HG02588 (cell line): ENCODE data around the gene ST6GALNAC3.

Source experiments
- ATAC-seq: cut with Tn5 transposase; IDR thresholded peaks from one replicate; pipeline ENCODE4 v1.9.1; 2021; ENCODE audit warnings: mild to moderate bottlenecking, moderate library complexity; ENCODE audit not compliant: unreplicated experiment

ST6GALNAC3 gene

DNA sequence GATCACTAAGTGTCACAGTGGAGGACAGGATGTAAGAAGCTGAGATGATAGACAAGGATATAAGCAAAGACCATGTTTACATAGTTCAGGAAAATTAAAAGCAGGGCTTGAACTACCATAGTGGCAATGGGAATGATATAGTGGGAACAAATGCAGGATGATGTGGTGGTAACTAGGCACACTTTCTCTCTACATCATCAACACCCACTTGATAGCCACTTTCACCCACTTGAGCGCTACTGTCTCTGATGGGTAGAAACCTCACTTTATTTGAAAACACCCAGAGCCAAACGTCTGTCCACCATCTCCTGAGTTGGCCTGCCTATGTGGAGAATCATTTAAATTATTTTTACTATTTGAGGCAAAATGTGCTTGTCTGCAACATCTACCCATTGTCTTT, 487.7 kb downstream of the ST6GALNAC3 start:
- ATAC-seq = no peak

DNA sequence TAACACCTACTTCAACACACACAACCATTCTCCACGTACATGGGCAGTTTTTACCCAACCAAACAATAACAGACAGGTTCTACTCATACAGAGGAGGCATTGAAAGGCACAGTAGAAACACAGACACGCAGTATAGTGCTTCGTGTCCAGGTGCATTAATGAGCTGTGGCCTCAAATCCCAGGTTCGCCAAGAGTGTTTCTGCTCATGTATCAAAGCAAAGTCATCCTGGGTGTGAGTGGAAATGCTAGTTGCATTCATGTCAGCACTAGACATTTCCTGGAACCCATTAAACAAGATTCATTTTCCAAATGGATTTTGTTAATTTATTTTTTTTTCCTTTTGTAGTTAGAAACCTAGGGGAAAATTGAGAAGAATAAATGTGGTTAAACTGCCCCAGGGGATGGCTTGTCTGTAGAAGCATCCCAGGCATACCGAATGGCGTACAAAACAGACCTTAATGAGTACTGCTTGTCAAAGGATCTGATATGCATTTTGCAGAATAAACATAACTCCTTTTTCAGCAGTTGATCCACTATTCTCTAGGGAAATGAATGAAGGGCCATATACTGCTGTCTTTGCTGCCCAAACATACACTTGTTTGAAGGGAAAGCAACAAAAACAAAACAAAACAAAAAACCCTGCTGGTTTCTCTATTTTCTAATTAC, 494.2 kb downstream of the ST6GALNAC3 start:
- ATAC-seq = no peak

DNA sequence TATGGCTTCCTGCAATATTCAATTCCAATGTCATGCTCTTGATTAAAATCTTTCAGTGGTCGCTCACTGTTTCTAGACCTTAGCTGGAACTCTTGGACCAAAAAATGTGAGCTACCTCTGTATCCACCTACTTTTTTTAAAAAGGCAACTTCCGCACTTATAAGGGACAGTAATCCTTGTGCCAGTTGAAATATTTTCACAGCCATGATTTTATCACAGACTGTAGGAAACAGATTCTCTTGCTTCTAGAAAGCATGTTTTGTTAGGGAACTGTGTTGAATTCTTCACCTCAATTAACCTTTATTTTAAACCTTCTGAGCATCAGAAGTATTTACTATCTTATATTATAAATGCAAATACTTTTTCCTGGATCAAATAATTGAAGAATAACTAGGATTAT, 496.7 kb downstream of the ST6GALNAC3 start:
- no peak for ATAC-seq

DNA sequence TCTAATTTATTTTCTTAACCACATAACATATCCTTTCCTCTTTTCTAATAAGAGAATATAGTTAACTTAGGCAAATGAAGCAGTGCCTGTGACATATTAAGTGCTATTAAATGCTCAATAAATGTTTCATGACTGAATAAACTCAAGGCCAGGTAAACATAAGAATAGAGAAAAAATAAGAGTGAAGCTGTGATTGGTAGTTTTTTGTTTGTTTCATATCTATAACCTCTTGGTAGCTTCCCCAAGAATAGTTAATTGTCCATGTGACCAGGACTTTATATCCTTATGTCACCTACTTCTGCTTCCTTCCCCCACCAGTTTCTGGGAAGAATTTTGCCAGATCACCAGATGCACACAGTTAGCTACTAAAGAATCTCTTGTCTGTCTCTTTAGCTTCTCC, 497.7 kb downstream of the ST6GALNAC3 start:
- ATAC-seq = no peak

DNA sequence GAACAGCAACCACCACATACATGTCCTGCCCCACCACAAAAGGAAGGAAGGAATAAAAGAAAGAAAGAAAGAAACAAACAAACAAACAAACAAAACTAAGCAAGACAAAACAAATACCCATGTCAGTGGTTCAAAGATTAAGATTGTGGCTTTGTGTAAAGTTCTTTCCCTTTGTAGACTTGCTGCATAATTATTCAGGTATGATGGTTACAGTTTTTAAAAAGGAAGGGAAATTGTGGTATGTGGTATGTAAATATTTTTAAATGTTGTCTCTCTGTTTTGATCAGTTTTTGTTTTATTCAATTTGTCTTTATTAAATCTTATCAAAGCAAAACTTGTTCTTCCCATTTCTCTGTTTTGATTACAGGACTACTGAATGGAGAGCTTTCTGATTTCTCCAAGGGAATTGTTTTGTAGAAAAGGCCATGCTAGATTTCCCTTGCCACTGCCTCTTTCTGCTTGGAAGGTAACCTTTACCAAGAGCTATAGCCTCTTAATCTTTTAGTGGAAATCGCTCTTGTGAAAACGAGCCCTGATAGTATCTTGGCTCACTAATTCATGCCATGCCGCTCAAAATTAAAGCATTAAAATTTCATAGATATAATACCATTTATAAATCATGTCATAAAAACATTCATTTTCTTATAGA, 502.5 kb downstream of the ST6GALNAC3 start:
- ATAC-seq = no peak

DNA sequence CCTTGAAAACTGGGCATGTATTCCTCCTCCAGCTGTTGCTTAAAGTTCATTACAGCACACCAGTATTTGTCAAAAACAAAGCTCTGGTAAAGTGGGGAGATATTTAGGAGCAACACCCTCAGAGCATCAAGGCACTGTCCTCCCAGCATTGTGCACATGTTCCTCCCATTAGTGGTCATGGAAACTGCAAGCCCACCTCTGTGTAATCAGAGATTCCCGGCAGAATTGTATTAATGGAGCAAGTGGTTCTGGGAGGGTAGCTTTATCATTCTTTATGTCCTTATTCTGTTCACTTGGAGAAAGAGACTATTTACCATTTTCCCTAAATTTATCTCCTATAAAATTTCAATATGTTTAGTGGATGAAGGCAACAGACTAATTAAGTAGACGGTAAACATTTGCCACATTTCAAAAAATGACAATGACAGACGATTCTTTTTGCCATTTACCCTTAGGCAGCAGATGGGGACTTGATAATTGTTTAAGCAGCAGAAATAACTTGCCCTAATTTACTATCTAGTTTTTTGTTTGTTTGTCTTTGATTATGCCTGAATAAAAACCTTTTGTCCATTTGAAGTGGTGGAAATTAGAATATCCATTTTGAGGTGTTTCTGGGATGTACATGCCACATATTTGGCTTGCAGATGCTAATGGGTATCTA, 503.1 kb downstream of the ST6GALNAC3 start:
- no peak for ATAC-seq

DNA sequence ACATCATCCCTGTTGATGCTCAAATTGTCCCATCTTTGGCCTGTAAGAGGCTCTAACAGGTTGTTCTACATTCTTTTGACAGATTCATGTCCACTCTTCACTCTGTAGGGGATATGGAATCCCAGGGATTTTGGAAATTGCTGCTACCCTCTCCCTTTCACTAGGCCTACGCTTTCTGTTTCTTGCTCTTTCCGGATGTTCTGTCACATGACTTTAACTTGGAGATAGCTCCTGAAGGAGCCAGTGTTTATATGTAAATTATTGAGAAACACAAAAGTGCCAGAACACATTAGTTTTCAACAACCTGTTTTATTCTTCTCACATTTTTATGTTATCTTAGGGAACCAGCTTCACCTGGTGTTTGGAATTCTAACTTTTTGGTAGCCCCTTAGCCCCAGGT, 505.7 kb downstream of the ST6GALNAC3 start:
- no peak for ATAC-seq

DNA sequence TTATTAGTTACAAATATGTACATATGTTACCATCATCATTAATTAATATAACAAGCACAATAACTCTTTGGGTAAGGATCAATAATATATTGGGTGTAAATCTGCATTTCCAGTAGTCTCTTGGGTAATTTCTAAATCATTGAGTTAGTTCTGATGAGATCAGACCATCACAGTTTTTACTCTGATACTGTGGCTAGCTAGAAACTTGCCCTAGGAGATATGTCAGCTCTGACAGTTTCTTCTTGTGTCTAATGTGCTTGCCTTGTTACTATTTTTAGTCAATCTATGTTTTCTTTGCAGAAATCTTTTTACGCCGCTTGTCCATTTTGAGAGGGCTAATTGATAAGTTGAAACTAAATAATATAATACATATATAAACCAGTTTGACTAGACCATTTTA, 507.2 kb downstream of the ST6GALNAC3 start:
- ATAC-seq = no peak

DNA sequence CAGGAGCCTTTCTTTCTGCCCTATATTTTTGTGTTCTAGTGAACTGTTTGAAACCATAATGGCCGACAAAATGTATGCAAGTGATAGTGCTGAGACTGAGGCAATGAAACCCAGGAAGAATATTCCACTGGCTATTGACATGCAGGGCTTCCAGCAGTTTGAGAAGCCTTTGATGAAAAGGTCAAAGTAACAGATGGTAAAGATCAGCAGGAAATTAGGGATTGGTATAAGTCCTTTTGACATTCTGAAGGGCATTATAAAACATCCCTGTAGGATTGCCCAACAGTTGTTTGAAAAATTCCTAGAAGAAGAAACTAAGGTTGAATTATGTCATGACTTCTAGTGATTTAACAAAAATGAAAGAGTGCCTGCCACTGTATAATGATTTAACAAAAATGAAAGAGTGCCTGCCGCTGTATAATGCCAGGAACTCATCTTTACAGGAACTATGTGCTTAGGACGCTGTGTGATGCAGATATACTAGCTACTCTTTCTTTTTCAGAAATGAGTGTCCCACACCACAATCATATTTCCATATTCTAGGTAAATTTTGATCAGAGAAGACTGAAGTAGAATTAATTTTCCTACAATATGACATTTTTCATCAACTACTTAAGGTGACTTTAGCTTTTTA, 508.8 kb downstream of the ST6GALNAC3 start:
- no peak for ATAC-seq

DNA sequence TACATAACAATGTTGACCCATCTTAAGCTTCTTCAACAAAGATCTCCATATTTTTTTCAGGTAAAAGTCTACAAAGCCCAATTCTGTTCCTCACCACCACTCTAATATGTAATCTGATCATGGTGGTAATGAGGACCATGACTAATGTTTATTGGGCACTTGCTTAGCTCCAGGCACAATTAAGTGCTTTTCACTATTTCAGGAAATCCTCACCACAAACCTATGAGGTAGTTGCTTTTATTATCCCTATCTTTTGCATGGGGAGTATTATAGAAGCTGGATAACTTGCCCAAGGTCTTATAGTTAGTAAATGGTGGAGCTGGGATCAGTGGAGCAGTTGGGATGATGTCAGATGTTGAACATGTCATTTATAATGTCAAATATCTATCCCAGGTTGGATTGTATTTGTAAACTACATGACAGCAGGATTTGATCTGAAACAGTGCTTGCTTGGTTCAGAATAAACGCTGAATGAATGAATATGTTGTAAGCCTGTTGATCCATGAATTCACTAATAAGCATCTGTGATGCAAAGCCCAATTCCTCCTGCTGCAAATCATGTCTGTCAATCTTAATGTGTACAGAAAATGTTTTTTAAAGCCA, 509.4 kb downstream of the ST6GALNAC3 start:
- no peak for ATAC-seq

DNA sequence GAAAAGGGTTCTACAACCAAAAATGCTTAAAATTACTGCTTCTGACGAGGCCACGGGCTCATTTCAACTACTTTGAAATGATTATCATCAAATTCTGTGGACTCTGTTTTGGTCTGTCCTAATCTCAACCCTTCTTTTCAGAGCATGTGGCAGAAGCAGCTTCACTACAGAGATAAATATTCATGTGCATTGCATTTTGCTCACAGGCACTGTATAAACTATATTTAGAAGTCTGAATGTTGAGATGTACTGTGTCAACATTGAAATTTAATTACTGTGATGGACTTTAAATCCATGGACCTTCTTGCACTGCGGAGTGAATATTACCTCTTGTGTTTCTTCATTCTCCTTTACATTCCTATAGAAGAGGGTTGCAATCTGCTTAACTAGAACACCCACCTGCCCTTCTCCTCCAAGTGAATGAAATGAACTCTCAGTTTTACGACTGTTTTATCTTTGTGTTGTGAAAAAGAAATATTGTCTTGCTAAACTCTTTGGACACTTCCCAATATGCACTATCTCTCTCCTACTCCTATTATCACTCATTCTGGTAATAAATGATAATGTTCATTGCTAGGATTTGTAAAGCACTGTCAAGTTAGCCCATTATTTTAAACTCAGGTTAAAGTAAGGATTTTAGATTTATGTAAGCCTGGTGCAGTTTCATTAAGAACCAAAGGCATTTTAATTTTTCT, 511.6 kb downstream of the ST6GALNAC3 start:
- no peak for ATAC-seq

DNA sequence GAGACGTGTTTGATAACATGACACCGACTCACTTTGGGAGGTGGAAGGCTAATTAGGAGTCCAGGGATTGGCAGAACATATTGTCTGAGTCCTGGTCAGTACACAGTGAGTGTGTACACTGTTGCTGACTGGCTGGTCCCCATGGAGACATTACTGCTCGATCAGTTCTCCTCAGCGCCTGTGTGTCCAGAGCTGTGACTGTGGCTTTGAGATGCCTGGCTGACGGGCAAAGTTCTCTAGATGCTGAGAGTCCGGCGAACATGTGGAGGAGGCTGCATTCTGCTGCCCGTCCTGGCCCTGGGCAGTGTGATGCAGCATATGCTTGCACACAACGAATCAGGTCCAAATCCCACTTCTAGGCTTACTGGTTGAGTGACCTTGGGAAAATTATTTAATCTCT, 512.7 kb downstream of the ST6GALNAC3 start:
- no peak for ATAC-seq

DNA sequence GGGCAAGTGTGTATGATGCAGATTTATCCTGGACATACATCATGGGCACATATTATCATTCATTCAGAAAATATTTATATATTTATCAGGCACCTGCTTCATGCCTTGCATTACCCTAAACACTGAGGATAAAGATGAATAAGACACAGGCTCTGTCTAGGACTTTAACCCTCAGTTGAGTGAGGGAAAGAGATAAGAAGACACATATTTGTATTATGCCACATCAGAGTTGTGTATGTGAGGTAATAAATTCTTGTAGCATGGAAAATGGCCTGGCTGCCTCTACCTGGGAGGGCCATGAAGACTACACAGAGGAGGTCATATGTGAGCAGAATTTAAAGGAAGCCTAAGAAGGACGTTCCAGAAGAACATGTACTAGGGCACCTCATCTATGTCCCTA, 516.9 kb downstream of the ST6GALNAC3 start:
- ATAC-seq = no peak

DNA sequence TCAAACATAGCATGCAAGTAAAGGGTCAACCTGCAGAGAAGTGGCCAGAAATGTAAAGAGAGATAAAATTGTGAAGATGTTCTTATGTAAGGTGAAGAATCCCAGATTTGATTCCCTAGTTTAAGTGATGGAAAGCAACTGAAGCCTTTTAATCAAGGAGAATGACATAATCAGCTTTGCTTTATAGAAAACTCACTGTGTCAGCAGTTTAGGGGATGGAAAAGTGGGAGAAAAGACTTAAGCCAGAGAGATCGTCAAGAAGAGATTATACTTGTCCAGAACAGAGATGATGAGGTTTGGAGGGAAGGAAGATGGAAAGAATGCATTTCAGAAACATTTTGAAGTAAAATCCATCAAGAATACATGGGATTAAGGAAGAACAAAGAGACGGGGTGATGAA, 517.4 kb downstream of the ST6GALNAC3 start:
- no peak for ATAC-seq

DNA sequence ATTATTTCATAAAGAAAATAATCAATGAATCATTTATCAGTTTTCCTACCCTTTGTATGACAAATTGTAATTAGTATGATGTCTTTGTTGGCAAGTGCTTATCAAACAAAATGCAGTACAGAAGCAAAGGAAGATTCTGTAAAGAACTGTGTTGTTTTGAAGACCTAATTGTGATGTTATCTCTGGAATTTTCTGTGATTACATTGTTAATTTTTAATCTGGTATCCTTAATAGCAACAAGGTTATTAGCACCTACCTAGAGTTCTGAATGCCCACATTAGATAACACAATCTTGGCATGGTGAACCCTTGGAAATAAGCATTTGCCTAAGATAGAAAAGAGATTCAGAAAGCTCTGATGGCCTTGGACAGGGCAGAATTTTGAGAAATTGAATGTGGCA, 518.6 kb downstream of the ST6GALNAC3 start:
- ATAC-seq = no peak

DNA sequence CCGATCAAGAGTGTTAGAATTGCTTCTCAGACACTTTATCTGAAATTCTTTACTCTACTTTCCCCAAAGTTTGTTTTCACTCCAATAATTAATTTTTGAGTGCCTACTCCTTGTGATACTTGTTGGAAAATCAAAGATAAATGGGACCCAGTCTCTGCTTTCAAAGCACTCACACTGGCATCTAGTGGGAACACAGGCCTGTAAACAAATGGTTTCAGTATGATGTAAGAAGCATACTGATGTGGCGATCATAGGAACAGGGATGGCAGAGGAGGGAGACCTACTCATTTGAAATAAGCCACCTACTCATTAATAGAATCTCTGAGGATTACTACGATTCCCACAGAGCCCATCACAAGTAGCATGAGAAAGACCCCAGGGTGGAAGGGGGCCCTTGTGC, 519.1 kb downstream of the ST6GALNAC3 start:
- ATAC-seq = no peak

DNA sequence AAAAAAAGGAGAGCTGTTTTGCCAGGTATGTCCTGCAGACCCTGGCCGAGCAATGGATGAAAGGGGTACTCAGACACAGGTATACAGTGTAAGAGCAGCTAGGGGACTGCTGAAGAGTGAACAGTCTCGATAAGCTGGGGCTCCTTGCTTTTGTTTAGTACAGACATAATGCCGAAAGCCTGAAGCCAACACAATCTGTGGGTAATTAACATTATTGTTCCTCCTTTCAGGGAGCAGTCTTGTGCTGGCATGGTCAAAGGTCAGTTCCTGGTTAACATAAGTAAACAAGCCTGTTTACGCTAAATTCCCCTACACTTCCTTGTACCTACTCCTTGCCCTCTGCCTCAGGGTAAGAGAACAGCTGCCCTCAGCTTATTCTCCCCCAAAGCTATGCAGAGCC, 520.5 kb downstream of the ST6GALNAC3 start:
- no peak for ATAC-seq

DNA sequence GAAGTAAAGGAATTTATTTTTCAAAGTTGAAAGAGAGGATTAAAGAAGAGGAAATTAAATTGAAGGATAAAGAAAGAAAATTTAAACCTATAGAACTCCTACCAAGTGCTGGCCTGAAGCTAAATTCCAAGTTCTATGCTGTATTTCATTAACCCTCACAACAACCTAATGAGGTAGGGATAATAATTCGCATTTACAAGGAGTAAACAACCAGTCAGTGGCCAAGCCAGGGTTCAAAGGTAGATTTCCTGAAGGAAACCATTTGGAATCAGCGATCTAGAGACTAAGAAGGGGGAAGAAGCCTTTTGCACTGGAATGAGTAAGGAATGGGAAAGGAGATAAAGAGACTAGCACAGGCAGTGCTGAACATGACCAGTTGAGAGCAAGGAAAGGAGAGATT, 526.9 kb downstream of the ST6GALNAC3 start:
- no peak for ATAC-seq

DNA sequence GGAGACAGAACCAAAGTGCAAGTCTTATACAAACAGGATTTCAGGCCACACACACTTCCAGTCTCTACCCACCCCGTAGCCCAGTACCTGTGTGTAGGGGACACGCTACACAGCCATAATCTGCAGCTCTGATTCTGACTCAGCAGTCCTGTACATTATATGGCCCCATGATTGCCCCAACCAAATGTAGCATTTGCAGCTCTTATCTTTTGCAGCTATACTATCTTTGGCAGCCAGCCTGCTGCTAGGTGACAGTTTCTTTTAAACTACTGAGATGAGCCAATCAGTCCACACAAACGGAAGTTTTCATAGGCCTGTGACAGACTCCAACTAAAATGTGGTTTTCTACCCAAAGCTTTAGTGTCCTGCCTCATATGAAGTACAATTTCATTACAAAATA, 533.2 kb downstream of the ST6GALNAC3 start:
- ATAC-seq = no peak

DNA sequence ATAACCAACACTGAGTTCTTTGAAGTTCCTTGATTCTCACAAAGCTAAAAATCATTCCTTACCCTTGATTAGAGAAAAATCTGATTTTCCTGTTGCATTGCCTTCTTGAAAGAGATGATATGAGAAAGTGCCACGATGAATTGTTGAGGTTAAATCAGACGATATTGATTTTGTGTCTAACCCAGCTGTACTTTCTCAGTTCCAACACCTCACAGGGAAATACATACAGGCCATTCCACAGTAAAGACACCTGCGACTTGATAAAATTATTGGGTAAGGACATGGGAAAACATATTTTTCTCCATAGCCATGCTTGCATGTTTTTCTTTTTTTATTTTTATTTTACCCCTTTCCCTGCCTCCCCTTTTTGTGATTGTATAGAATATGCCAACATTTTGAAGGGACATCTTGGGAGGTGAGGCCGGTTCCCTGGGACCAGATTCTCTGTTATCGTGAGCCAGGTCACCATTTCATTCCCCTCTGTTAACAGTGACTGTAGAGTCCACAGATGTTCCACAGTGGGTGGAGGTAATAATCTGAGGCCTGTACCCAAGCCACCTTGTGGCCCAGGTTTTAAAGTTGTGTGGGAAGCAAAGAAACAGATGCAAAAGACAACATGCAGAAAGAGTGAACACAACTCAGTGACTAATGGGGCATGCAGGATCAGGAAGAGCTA, 537.4 kb downstream of the ST6GALNAC3 start:
- ATAC-seq = no peak
